NT2/D1 (cell line): ENCODE results near the gene LITAFD.

Source experiments
- SUZ12 ChIP-seq: IDR thresholded peaks from 2 replicates; pipeline ENCODE4 v1.6.1; 2011; ENCODE audit not compliant: insufficient read length, insufficient read depth; ENCODE audit errors: extremely low read depth
- YY1 ChIP-seq: IDR thresholded peaks from 2 replicates; pipeline ENCODE4 v1.6.1; 2011; ENCODE audit not compliant: insufficient read length, insufficient read depth
- ZNF274 ChIP-seq: IDR thresholded peaks from 2 replicates; pipeline ENCODE4 v1.6.1; 2011; ENCODE audit warnings: mild to moderate bottlenecking, low read depth, low read length

GRCh38 chr16:8865145-8865882 is 16.8 kb upstream of the LITAFD start:
- TF ChIP-seq ZNF274 (no peak), YY1 (no peak), SUZ12 (no peak)
